Left kidney (tissue), 2 donors: ENCODE measurements around the gene NEK10. TPM values are rescaled to one million over a fixed set of nuclear protein-coding genes. Genes with fewer than 3 reads are reported as not detected.
"Not testable (repeated sequence)": the region's sequence is repeated elsewhere in the genome, so short reads cannot be mapped to it uniquely, and the experiment has no call there.

Source experiments
- DNase-seq: peaks from one replicate; pipeline ENCODE4 v3.0.0-alpha.2; 2013
- polyA plus RNA-seq: library from polyadenylated mRNA; unstranded; fragments of 120-200 nt; gene quantifications from one replicate; pipeline ENCODE4 v1.2.1, GENCODE V29; 2013; ENCODE audit not compliant: insufficient read length

NEK10 gene
- polyA plus RNA-seq, 1 donor, result 2.3 TPM

GRCh38 chr3:27315003-27315402 is 54.2 kb downstream of the NEK10 start:
- DNase-seq, result no peak

DNA sequence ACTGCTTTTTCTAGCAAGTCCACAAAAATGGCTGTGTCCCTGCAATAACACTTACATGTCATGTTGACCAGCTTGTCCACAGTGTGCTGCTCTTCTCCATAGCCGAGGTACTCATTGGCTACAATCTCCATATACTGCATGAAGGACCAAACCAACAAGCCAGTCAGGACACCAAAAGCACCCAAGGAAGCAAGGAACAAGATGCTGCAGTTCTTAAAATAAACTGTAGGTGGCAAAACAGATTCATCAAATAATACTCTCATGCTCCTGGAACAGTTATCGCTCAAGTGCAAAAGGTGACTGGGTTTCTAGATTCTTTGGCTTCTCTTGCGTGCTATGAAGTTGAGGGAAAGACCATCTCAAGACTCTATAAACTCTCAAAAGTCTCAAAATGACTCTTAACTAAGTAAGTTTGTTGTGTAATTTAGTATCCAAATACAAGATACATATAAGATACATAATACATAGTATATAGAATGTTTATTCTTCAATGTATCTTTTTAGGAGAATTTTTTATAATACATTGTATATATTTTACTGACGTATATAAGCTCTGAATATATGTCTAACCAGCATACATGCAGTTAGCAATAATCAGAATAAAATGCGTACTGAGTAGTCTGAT is 57.0 kb downstream of the NEK10 start:
- peak; percentile 68 for DNase-seq

- no peak for DNase-seq
Measured at GRCh38 chr3:27311400-27311799, 57.8 kb downstream of the NEK10 start.

DNA sequence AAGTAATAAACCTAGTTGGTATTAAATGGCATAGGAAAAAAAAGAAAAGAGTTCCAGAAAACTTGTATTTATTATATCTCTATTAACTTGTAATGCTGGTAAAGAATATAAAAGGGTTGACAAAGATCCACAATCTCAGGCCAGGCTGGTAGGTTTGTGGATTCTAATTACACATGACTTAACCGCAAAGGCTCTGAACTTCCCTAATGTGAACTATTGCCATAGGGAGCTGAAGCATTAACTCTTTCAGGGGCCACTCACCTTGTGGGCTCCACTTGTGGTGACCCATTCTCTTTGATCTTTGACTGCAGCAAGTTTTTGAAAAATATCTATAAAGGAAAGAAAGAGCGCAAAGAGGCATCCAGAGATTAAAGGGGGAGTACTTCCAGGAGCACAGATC is 58.5 kb downstream of the NEK10 start:
- DNase-seq, result no peak

DNA sequence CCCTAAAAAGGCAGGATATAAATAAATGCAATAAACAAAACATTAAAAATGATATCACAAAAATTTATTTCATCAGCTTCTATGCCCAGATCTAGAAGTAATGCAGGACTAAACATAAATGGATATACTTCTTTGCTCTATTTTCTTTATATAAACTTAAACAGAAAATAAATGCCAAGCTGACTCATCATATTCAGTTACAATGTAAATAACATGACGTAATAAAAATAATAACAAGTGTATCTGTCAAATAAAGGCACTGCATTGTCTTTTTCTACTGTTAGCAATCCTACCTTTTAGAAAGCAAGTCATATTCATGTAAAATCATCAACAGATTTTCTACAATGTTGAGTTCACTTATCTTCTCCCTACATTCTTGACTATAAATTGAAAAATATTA is 61.6 kb downstream of the NEK10 start:
- DNase-seq, result no peak

- no peak for DNase-seq
Measured at GRCh38 chr3:27302891-27303290, 66.3 kb downstream of the NEK10 start.

DNA sequence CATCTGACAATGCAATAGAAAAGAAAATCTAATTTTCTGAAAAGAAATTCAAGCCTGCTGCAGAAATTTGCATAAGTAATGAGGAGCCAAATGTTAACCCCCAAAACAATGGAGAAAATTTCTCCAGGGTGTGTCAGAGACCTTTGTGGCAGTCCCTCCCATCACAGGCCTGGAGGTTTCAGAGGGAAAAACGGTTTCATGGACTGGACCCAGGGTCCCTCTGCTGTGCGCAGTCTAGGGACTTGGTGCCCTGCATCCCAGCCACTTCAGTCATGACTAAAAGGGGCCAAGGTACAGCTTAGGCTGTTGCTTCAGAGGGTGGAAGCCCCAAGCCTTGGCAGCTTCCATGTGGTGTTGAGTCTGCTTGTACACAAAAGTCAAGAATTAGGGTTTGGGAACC is 70.2 kb downstream of the NEK10 start:
- DNase-seq, result not testable (repeated sequence)

DNA sequence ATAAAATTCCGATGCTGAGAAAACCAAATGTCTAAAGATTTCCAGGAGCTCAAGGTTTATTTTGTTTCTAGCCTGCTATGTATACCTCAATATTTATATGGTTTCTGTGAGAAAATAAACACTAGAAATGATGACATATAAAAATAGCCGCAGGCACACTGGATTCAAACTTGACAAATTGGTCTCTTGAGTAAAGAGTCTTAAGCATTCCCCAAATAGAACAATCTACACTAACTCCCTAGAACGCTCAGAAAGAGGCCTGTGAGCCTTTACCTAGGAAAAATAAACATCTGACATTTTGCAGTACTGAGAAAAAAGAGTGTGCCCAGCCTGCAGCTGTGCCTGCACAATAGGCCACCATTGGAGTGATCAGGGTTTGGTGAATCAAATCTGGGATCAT is 75.2 kb downstream of the NEK10 start:
- no peak for DNase-seq

DNA sequence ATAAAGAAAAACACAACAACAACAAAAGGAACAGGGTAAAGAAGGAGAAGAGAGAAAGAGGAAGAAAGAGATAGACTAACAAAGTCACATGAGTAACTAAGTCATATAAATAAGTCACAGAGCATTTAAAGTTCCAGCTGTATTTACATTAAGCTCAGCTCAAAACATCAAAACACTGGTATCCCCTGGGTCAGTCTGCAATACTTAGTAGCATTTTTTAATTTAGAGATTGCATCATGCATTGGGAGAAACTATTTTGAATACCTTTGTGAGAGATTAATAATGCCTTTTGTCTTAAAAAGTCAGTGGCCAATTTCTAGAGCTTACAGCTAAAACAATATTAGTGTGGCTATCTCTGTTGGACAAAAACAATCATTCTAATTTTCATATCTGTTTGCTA is 78.4 kb downstream of the NEK10 start:
- DNase-seq, result no peak

GRCh38 chr3:27289769-27290413 is 79.3 kb downstream of the NEK10 start:
- DNase-seq, result no peak

- DNase-seq, result no peak
Measured at GRCh38 chr3:27287052-27287451, 82.1 kb downstream of the NEK10 start.

DNA sequence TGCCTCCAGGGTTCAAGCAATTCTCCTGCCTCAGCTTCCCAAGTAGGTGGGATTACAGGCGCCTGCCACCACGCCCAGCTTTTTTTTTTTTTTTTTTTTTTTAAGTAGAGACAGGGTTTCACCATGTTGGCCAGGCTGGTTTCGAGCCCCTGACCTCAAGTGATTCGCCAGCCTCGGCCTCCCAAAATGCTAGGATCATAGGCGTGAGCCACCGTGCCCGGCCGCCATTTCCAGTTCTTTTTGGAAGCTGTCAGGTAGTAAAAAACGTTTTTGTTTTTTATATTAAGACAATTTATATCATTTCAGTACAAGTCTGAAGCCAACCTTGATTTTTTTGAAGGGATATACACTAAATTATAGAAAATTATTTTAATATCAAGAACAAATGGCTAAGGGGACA is 82.7 kb downstream of the NEK10 start:
- DNase-seq, result not testable (repeated sequence)

DNA sequence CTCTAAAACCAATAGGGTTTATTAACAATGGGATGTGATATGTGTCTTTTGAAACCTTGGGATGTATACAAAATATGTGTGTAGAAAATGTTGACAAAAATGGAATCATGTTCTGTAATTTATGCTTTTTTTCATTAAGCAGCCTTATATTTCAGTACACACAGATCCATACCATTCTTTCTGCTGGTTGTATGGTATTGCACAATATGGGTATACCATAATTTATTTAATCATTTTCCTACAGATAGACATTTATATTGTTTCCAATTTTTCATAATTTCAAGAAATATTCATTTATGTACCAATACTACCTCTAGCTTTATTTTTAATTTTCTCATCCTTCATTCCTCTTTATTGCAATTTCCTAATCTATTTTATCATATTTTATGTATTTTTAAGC is 83.5 kb downstream of the NEK10 start:
- DNase-seq, result no peak

GRCh38 chr3:27281671-27282150 is 87.5 kb downstream of the NEK10 start:
- DNase-seq, result no peak

DNA sequence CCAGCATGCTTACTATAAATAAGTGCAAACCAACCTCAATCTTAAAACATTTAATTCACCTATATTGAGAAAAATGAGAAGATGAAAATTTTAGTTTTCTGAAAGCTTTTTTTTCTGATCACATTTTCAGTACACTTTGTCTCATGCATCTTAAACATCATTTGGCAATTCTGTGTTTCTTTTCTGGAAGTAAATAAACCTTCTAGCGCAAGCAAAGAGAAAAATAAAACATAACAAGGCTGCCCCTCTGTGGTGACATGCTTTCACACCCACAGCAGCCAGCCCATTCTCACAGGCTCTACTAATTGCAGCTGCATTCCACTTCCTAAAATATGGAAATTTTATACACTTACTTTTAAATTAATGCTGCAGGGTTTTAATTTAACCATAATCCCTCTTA is 90.1 kb downstream of the NEK10 start:
- peak; percentile 12 for DNase-seq

GRCh38 chr3:27278383-27279055 is 90.7 kb downstream of the NEK10 start:
- DNase-seq, result no peak

- no peak for DNase-seq
Measured at GRCh38 chr3:27275441-27275990, 93.7 kb downstream of the NEK10 start.

DNA sequence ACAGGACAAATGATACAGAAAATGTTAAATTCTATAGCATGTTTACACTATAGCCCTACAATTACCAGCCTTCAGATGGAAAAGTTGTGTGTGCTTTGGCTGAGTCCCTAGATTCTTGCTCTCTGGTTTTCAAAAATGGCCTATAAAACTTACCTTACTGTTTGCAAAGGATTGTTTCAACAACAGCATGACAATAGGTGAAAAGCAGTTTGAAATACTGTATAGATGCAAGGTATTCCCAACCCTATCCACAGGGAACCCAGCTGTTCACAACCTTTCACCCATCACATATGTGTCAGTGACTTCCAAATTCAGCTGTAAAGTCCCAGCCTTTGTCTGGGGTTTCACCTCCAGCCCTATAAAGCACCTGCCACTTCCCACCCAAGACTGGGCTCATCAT is 97.3 kb downstream of the NEK10 start:
- DNase-seq, result no peak

- no peak for DNase-seq
Measured at GRCh38 chr3:27254896-27255295, 114.3 kb downstream of the NEK10 start.

- DNase-seq, result peak; percentile 30
Measured at GRCh38 chr3:27253831-27254230, 115.4 kb downstream of the NEK10 start.

- DNase-seq, result no peak
Measured at GRCh38 chr3:27253391-27253790, 115.8 kb downstream of the NEK10 start.

DNA sequence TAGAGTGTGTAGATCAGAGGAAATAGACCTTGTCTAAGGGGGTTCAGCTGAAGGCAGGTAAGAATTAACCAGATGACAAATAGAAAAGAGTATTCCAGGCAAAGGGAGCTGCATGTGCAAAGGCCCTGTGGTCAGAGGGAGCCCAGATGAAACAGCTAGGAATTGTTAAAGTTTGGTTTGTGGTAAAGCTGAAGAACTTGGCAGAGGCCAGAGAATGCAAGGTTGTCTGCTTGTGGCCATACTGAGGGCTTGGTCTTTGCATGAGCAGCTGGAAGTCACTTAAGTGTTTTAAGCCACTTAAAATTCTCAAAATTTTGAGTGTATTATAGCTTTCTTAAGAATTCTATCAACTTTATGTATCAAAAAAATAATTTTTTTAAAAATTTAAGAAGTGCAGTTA is 116.5 kb downstream of the NEK10 start:
- no peak for DNase-seq

- DNase-seq, result no peak
Measured at GRCh38 chr3:27244374-27244773, 124.8 kb downstream of the NEK10 start.
